Inflammatory macrophage treated with lipopolysaccharide for 4 hours (primary cell): Measurements from ENCODE around the gene FAM180B.

Source experiments
- DNase-seq: peaks from one replicate; pipeline ENCODE4 v3.0.0-alpha.2; 2020

The FAM180B gene

GRCh38 chr11:47570651-47571356 is 15.7 kb upstream of the FAM180B start:
- peak; percentile 84 for DNase-seq

GRCh38 chr11:47571357-47571729 is 15.1 kb upstream of the FAM180B start:
- DNase-seq: no peak

GRCh38 chr11:47571895-47572294 is 14.6 kb upstream of the FAM180B start:
- no peak for DNase-seq

GRCh38 chr11:47572715-47573255 is 13.7 kb upstream of the FAM180B start:
- no peak for DNase-seq

GRCh38 chr11:47573321-47573720 is 13.2 kb upstream of the FAM180B start:
- no peak for DNase-seq

GRCh38 chr11:47577460-47578041 is 8.9 kb upstream of the FAM180B start:
- no peak for DNase-seq

- DNase-seq: peak; percentile 83
These were observed 7.7 kb upstream of the FAM180B start, which contains the start of the genes KBTBD4 and NDUFS3 for GRCh38 chr11:47578524-47579494. Gene KBTBD4 (minus strand): TSS chr11:47578970. CDS start chr11:47578951, 19 bp downstream. Gene NDUFS3 (plus strand): TSS chr11:47579074. CDS start chr11:47579092, 18 bp downstream.

- no peak for DNase-seq
These were observed 2.6 kb upstream of the FAM180B start for GRCh38 chr11:47583844-47584243.

- DNase-seq: peak; percentile 26
These were observed 700 bp downstream of the FAM180B start for GRCh38 chr11:47587039-47587716.

GRCh38 chr11:47587723-47588326 is 1.3 kb downstream of the FAM180B start:
- DNase-seq: peak; percentile 89

GRCh38 chr11:47589118-47589517 is 2.6 kb downstream of the FAM180B start:
- DNase-seq: no peak

- no peak for DNase-seq
These were observed 3.1 kb downstream of the FAM180B start for GRCh38 chr11:47589584-47589976.

GRCh38 chr11:47589977-47590861 is 3.7 kb downstream of the FAM180B start:
- DNase-seq: no peak

- no peak for DNase-seq
These were observed 5.3 kb downstream of the FAM180B start for GRCh38 chr11:47591764-47592163.

- DNase-seq: no peak
These were observed 5.8 kb downstream of the FAM180B start for GRCh38 chr11:47592251-47592650.

GRCh38 chr11:47592970-47593369 is 6.5 kb downstream of the FAM180B start:
- DNase-seq: no peak

GRCh38 chr11:47593492-47593933 is 7.0 kb downstream of the FAM180B start:
- no peak for DNase-seq

- DNase-seq: no peak
These were observed 7.7 kb downstream of the FAM180B start, which contains the start of gene C1QTNF4 for GRCh38 chr11:47593934-47594855. Gene C1QTNF4 (minus strand): TSS chr11:47594411. CDS start chr11:47590810, 3,601 bp downstream.

- DNase-seq: no peak
These were observed 8.6 kb downstream of the FAM180B start for GRCh38 chr11:47595029-47595428.

- DNase-seq: no peak
These were observed 9.5 kb downstream of the FAM180B start for GRCh38 chr11:47595967-47596366.
